Stimulated activated CD8-positive, alpha-beta memory T cell treated with anti-CD3 and anti-CD28 coated beads, Interleukin-4, amount 100 ng/mL, for 24 hours (primary cell): ENCODE measurements around the gene PARP16.

Experiments
- DNase-seq: peaks from one replicate; pipeline ENCODE4 v3.0.0-alpha.2; 2020; ENCODE audit warnings: low read depth

Gene PARP16, protein sequence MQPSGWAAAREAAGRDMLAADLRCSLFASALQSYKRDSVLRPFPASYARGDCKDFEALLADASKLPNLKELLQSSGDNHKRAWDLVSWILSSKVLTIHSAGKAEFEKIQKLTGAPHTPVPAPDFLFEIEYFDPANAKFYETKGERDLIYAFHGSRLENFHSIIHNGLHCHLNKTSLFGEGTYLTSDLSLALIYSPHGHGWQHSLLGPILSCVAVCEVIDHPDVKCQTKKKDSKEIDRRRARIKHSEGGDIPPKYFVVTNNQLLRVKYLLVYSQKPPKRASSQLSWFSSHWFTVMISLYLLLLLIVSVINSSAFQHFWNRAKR

DNA sequence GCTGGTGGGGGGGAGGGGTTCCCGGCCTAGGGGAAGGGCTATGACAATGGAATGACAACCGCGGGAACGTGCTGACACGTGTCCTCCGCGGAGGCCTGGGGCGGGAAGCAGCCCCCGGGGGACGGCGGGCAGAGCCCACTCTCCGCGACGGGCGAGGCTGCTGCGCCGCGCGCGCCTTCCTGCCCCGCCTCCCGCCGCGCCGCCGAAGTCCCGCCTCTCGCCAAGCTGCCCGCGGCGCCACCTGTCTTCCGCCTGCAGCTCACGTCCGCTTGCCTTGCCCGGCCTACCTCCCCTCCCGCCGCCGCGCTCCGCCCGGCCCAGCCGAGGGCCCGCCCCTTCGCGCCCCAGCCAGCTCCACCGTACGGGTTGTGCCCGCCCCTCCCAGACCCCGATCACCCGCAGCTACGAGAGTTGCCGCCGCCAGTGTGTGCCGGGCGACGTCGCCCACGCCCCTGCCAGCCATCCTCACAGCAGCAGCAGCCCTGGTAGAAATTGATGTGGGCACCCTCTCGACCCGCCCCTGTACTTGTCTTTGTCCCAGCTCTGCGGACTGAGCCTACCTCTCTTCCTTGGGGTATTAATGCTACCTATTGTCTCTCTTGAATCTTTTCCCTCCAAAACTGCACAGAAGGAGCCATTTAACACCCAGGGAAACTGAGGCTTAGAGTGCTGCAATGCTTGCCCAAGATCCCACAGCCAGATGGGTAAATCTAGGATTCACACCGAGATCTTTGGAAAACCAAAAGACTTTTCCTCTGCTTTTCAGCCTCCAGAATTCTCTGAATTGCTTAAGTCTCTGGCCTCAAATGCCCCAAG lies at the start of gene PARP16:
Gene PARP16, minus strand, starts transcription at position 180 of the 816 bp plus-strand sequence. CDS start 457 bp downstream, outside the sequence.
- DNase-seq: peak; percentile 89

DNA sequence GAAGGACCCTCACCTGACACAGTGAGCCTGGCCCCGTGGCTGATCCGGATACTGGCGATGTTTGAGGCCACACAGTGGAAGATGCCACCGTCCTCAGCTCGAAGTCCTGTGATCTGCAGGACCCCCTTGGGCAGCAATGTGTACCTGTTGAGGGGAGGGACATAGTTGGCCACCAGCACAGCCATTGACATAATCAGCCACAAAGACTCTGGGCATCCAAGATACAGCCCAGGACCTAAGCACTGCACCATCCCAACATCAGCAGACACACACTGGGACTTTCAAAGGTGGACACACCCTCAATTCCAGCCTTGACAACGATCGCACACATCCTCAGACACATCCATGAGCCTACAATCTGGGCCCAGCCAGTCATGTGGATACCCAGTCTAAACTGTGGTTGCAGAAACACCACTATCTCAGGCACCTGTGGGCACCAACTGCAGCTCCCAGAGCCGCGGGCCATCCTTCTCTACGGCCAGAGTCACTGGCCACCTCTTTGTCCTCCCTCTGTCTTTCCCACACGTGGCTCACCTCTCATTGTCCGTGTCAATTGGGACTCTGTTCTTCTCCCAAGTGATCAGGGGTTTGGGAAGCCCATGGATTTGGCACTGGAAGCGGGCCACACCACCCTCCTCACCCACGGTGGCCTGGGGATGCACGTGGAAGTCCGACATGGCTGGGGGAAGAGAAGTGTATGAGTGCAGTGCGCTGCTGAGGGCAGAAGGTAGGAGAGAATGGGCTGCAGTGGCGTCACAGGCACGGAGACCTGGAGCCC lies 48.8 kb upstream of the PARP16 start:
- no peak for DNase-seq

DNA sequence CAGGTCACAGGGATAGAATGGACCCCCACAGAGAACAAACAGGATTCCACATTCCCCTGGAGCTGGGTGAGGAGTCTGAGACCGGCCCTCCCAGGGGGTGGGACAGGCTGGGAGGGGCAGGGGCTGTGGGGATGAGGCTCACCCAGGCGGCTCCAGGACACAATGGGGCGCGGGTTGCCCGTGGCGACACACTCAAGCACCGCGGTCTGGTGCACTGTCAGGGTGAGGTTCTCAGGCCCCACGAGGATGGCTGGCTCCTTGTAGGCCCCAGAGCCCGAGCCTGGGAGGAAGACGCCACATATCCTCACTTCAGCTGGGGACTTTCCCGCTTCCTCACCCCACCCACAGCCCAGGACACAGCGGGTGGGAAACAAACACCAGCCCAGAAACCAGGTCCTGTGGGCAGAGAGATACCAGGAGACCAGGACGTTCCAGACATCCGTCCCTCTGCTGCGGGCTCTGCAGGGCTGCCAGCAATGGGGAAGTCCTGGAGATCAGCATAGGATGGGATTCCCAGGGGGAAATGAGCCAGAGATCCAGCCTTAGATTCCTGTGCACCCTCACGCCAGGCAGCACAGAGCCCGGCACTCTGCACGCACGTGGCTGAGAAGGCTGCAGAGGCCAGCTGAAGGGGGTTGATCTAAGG lies 48.0 kb upstream of the PARP16 start:
- DNase-seq: no peak

DNA sequence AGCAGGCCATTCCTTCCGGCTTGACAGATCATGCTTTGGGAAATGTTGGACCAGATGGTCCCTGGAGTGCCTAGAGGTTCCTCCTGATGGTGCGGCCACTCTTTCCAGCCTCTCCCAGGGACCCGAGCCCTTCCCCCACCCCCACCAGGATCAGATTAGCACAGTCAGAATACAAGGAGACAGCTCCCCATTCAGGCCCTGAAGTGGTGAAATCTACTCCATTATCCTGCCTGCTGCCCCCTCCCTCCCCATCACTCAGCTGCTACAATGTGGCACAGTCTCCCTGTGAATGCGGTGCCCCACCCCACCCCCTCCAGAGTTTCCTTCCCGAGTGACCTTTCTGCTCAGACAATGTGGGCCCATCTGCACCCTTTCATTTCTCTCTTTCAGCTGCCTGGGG lies 47.2 kb upstream of the PARP16 start:
- DNase-seq: no peak

DNA sequence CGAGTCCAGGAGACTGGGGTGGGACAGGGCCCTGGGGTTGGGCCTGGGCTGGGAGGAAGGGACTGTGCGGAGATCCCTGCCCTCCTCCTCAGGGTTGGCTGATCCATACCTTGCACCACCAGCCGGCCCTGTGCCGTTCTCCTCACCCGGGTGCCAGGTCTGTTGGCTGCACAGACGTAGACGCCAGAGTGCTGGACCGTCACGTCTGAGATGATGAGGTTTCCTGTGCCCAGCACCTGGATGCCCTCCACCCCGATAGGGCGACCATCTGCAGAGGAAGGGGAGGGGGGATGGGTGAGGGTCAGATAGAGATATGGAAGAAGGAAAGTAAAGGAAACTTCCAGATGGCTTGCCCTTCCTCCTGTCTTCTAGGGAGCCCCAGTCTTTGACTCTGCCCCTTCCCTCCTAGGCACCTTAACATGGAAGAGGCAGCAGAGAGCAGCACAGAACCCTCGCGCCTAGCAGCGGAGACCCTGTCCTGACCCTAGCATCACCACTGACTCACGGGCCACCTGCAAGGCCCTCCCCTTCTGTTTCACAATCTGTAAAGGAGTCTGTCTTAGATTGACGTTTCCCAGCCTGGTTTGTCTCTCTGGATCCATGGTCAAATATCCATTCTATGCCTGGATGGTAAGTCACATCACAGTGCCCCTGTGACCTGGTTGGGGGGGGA lies 46.6 kb upstream of the PARP16 start:
- no peak for DNase-seq

DNA sequence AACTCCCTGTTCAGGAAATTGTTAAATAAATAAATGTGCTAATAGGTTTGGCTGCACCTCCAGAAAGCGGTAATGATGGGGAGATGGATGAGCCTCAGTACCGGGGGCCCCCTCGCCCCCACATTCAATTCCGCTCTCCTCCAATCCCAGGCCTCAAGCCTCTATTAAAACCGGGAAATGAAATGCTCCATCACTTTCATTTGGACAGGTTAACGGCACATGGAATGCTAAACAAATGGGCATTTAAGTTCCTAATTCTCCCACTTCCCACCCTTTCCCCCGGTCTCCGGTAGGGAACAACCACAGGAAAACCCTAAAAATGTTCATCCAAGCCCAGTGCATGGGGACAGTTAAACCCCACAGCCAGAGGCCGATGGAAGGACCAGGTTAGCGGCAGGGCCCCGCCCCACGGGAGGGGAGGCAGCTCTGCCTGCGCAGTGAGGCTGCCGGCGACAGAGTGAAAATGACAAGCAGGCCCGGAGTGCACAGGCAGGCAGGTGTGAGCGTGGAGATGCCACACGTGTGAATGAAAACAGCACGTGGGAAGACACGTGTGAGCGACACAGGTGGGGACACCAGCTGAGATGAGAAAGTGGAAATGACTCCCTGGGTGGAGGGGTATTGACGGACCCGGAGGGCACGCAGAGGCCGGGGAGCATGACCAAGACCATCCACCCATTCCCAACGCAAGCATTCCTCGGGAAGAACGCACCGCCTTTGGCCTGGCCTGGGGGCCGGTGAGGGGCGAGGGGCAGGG lies 45.9 kb upstream of the PARP16 start:
- no peak for DNase-seq

DNA sequence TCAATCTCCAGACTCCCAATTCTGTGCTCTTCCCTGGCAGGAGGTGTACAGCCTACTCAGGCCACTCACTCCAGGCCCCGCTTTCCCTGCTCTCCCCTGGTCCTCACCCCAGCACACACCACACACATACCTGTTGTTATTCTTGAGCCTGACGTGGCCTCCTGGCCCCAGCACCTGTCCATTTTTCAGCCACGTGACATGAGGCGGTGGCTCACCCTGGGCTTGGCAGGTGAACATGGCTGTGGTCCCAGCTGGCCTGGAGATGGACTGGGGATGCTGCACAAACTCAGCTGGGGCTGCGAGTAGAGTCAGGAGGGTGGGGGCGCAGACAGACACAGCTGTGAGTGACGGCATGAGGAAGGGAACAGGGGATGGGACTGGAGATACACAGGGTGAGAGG lies 45.1 kb upstream of the PARP16 start:
- no peak for DNase-seq

DNA sequence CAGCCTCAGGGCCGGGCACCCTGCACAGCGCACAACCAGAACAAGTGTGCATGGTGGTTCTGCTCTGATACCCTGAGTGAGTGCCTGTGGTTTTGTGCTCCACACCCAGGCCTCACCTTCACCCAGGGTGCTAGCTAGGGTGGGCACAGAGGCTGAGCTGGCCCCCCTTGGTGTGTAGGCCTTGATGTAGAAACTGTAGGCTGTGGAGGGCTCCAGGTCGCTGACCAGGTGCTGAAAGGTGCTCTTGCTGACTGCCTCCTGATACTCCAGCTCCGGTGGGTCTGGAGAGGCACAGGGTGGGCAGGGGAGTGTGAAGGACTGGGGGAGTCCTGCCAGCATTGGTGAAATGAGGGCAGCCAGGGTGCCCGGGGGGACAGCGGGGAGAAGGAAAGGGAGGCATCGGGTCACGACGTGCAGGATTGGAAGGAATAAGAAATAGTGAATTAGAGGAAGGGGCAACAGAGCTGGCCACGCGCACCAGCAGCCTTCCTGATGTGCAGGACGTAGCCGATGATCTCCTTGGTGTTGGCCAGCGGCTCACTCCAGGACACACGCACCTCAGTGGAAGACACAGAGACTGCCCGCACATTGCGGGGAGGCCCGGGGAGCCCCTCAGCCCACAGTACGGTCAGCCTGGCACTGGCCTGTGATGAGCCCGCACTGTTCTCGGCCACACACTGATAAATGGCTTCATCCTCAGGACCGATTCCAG lies 44.4 kb upstream of the PARP16 start:
- DNase-seq: no peak

DNA sequence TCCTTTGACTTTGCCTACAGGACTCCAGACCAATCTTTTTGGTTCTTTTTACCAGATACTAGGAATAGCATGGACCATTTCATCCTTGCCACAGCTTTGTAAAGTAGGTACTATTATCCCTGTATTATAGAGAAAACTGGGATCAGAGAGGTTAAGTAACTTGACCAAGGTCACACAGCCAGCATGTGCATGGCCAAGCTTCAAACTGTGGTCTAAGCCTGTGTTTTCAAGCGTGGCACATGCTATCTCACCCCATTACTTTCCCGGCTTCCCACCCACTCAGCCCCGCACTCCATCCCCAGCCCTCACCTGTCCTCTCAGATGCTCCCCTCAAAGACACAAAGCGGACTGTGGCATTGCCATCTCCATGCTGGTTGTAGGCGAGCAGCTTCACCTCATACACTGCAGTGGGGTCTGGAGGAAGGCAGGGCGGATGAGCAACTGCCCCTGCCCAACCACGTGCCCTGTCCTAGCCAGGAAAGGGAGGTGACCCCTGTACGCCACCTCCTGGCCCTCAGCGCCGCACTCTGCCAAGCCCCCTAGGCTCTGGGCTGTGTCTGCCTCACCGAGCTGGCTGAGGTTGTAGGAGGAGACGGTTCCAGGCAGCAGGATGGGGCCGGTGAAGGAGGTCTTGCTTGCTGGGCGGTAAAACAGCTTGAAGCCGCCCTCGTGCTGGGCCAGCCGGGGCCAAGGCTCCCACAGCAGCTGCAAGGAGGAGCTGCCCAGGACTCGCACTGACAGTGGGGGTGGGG lies 43.5 kb upstream of the PARP16 start:
- DNase-seq: no peak

DNA sequence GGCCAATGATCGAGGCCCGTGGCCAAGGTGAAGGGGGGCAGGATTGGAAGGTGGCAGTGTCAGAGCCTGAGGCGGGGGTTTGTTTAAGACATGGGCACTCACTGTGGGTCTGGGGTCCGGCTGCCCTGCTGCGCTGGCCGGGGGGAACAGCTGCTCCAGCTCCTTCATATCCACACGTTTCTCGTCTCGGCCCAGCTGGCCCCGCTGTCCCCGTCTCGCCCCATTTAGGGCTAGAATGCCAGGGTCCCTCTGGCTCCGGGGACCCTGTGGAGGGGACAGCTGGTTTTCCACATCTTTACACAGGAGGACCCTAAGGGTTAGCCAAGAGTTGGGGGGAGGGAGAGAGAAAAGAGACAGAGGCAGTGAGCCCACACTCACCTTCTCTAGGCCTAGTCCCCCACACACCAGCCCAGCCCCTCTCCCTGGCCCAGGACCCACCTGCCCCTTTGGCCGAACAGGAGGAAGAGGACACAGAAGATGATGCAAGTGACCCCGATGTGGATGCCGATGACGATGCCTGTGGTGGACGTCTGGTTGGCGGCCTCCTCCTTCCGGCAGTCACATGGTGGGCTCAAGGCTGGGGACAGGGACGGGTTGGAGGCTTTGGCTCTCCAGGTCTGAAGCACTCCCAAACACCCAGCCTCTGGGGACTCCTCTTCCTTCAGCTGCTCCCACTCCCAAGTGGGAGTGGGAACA lies 42.8 kb upstream of the PARP16 start:
- no peak for DNase-seq

DNA sequence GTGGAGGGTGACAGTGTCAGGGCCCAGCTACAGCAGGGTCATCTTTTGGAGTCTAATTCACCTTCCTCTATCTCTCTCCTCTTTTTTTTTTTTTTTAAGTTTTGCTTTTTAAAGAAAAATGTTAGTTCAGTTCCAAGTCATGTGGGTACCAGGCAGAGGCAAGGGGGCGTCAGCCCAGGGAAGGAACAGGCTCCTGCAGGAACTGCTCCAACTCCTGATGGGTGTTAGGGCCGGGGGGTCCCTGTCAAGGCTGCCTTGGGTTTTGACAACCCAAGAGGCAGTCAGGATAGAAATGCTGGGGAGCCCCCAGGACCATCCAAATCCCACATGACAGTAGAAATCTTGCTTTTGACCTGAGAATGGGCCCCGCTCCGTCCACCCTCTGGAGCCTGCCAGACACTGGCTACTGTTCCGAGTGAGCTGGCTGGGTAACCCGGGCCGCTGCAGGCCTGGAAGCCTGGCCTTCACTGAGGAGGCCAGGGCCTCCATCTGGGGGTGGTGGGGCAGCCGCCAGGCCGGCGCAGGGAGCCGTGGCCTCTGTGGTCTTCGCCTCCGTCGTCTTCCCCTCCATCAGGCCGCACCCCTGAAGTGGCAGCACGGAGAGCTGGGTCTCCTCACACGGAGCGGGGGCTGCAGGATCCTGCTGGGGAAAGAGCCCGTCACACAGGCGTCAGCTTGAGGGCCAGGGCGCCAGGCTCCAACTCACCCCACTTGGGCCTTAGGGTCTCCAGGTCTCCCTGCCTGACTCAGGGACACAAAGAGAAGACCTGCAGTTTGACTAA lies 42.0 kb upstream of the PARP16 start:
- DNase-seq: no peak

DNA sequence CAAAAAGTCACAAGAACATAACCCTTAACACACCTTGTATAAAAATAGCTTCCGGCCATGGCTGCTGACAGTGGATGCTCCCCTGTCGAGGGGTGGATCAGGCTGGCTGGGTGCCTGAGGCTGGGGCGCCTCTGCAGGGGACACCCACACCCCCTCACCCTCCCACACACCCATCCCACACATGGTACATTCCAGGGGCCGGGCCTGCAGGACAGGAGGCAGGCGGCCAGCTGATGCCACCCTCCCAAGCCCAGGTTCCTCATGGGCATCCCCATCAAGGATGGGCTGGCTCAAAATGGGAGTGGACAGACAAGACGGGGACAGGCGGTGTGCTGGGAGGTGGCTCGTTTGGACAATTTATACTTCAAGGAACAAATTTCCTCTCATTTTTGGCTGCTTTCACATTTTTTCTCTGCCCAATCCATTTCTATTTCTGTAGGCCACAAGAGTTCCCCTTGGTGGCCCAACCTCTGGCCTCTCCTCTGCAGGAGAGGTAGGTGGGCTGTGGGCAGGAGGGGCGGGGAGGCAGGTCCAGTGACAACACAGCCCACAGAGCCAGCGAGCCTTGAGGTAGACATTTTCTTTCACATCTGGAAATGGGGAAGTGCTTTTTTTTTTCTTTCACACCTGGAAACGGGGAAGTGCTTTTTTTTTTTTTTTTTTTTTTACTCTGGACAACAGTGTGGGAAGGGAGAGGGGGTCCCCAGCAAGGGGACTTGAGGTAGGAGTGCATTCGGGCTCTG lies 41.1 kb upstream of the PARP16 start:
- DNase-seq: no peak

DNA sequence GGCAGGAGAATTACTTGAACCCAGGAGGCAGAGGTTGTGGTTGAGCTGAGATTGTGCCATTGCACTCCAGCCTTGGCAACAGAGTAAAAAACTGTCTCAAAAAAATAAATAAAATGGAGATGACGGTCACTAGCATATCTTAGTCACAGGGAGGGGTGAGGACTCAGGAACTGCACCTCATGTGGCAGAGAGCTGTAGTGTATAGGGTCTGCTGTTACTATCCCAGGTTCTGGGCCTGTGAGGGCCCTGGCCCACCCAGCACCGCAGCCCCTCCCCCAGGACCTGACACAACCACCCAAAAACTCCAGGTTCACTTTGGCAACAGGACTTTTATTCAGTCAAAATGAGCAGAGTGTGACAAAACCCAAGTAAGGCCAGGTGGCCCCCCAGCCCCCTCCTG lies 40.1 kb upstream of the PARP16 start:
- DNase-seq: no peak

DNA sequence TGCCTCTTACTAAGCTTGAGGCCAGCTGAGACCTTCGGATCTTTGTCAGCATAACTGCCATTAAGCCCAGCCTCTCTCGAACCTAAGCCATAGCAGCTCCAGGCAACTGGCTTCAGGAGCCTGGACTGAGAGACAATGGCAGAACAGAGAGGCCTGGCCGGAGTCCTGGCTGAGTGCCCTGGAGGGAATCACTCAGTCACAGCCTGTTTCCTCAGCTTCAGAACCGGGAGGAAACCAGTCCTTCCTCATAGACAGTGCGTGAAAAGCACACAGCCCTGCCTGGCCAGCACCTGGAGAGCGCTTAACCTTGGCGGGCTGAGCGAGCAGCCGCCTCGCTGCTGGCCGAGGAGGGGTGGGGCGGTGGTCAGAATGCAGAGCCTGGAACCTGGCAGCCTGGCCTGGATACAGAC lies 39.4 kb upstream of the PARP16 start:
- DNase-seq: no peak

DNA sequence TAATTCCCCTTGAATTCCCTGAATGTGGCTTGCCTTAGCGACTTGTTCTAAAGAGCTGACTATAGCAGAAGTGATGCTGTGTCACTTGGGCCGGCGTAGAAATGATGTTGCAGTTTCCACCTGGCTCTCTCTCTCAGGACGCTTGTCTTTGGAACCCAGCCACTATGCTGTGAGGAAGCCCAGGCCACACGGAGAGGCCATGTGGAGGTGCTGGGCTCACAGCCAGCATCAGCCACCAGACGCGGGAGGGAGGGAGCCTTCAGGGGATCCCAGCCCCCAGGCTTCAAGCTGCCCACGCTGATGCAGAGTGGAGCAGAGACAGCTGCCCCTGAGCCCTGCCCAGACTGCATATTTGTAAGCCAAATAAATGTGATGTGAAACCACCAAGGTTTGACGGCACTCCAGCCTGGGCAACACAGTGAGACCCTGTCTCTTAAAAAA lies 36.4 kb upstream of the PARP16 start:
- no peak for DNase-seq

DNA sequence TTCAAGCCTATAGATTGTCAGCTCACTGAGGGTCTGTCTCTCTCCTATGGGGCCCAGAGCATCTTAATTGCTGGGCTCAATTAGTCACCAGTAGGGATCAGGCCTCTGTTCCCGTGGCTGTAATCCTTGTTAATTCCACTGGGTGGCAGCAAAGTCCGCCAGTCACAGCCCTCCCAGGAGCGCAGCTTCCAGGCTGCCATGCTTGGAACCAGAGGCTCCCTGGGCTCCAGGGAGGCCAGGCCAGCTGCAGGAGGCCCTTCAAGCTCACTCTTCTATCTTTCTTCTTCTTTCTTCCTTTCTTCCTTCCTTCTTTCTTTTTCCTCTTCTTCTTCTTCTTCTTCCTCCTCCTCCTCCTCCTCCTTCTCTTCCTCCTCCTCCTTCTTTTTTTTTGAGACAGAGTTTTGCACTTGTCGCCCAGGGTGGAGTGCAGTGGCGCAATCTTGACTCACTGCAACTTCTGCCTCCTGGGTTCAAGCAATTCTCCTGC lies 32.2 kb upstream of the PARP16 start:
- peak; percentile 60 for DNase-seq

DNA sequence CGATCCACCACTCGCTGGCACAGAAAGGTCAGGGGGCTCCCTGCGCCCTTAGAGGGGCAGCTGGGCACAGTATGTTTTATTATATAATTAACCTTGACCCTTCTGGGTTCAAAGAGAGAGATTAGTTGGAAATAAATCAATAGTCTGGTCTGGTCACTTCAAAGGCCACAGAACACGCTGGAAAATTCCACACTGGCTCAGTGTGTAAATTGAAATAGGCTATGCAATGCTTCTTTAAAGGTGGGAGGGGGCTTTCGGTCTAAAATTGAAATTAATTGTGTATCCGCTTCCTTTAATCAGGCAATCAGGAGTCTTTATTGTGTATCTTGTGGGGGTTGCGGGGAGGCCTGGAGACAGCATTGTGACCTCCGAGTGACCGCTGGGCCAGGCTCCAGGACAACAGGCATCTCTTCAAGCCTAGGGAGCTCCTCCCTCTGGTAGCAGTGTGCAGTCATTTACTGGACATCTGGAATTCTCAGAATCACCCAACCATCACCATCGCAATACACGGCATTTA lies 25.8 kb upstream of the PARP16 start:
- DNase-seq: no peak
